Loucy (cell line): ENCODE results near the gene IL16.

Source experiments
- H2AFZ ChIP-seq: fragments of 200-600 bp; sonication (generic); 2 replicates; pipeline ENCODE4 v1.6.0; 2016; ENCODE audit warnings: antibody characterized with exemption, mild to moderate bottlenecking, low read length, moderate library complexity
- H3F3A ChIP-seq: fragments of 200-600 bp; 2 replicates; pipeline ENCODE4 v1.6.0; 2016; ENCODE audit warnings: antibody characterized with exemption, low read depth, mild to moderate bottlenecking
- H3K27me3 ChIP-seq: fragments of 200-600 bp; sonication (generic); 2 replicates; pipeline ENCODE4 v1.6.1; 2014; ENCODE audit warnings: low read length, mild to moderate bottlenecking; ENCODE audit not compliant: insufficient read depth, poor library complexity, severe bottlenecking
- H3K36me3 ChIP-seq: fragments of 200-600 bp; sonication (generic); 2 replicates; pipeline ENCODE4 v1.6.1; 2016; ENCODE audit warnings: low read length; ENCODE audit not compliant: insufficient read depth
- H3K4me1 ChIP-seq: fragments of 200-600 bp; sonication (generic); 2 replicates; pipeline ENCODE4 v1.5.1; 2014; ENCODE audit warnings: low read length, mild to moderate bottlenecking; ENCODE audit not compliant: insufficient read depth, poor library complexity, severe bottlenecking
- H3K4me2 ChIP-seq: fragments of 200-600 bp; sonication (generic); 2 replicates; pipeline ENCODE4 v1.6.0; 2014; ENCODE audit warnings: antibody characterized with exemption, low read length, low read depth, mild to moderate bottlenecking; ENCODE audit not compliant: poor library complexity, severe bottlenecking
- H3K4me3 ChIP-seq: fragments of 200-600 bp; sonication (generic); 2 replicates; pipeline ENCODE4 v1.5.1; 2014; ENCODE audit warnings: low read length, mild to moderate bottlenecking, mixed read lengths; ENCODE audit not compliant: poor library complexity, severe bottlenecking
- H3K79me2 ChIP-seq: fragments of 200-600 bp; sonication (generic); 2 replicates; pipeline ENCODE4 v1.6.1; 2014; ENCODE audit warnings: low read length; ENCODE audit not compliant: insufficient read depth
- H3K9ac ChIP-seq: fragments of 200-600 bp; sonication (generic); 2 replicates; pipeline ENCODE4 v1.6.0; 2014; ENCODE audit warnings: mild to moderate bottlenecking, low read depth, low read length, moderate library complexity; ENCODE audit not compliant: poor library complexity, severe bottlenecking
- H3K9me2 ChIP-seq: fragments of 200-600 bp; sonication (generic); replicated peaks from 2 replicates; pipeline ENCODE4 v1.6.1; 2016; ENCODE audit warnings: low read depth, low read length, mixed read lengths
- H3K9me3 ChIP-seq: fragments of 200-600 bp; sonication (generic); 2 replicates; pipeline ENCODE4 v1.6.1; 2014; ENCODE audit warnings: mild to moderate bottlenecking, antibody characterized with exemption, low read length, low read depth; ENCODE audit not compliant: insufficient read depth
- H4K20me1 ChIP-seq: fragments of 200-600 bp; sonication (generic); 2 replicates; pipeline ENCODE4 v1.6.0; 2014; ENCODE audit warnings: antibody characterized with exemption, low read length, mild to moderate bottlenecking; ENCODE audit not compliant: insufficient read depth, poor library complexity, severe bottlenecking
- EZH2phosphoT487 ChIP-seq: fragments of 200-600 bp; IDR thresholded peaks from 2 replicates; pipeline ENCODE4 v1.6.1; 2018; ENCODE audit warnings: antibody characterized with exemption, mild to moderate bottlenecking, moderate library complexity, borderline replicate concordance
- TF ChIP-seq, protein P1 (sequence below): fragments of 200-600 bp; sonication (generic); conservative IDR thresholded peaks from 2 replicates; pipeline ENCODE4 v1.5.1; 2014; ENCODE audit warnings: mild to moderate bottlenecking, antibody characterized with exemption, low read length

IL16 gene

DNA sequence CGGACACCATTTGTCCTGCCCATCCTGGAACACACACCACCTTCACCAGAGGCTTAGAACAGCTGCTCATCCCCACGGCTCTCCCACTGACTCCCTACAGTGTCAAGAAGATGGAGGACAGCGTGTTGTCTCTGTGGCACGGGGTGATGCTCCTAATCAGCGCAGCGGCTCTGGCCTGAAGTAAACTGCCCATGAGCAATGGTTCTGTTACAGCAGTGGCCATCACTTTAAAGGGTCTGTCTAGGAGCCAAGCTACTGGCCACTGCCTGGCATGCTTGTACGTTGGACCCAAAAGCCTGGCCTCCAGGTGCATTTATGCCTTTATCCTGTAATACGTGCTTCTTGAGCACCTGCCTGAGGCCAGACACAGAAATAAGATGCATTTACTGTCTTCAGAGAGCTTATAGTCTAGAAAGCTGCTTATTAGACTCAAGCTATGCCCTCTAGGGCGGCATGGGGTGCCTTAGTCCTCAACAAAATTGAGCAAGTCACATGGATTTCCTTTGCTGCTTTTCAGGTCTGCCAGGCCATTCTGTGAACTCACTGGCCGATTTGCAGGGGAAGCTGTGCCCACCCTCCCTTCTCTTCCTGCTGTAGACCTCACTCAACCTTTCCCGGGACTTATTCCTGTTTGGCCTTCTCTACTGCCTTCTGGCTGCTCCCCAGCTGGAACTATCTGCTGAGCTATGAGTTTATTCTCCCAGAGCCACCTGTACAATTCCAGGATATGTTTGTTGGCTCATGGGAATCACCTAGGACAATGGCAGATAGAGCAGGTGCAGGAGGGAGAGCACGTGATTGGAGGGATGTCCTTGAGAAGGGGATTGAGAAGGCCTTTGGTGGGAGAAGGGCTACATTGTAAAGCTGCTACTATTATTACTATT lies 75.3 kb downstream of the IL16 start:
- Histone ChIP-seq H3K9me3 (peaks cover 2% of the 10 kb centered on the region; the same call in 1 of the 2 replicates), H3K79me2 (no peaks in the 10 kb centered on the region), H4K20me1 (no peaks in the 10 kb centered on the region), H3K9ac (no peak overlapping the region), H3K4me1 (peaks cover 29% of the 10 kb centered on the region), H3K27me3 (no peaks in the 10 kb centered on the region), H3F3A (no peaks in the 10 kb centered on the region), H3K4me3 (no peak overlapping the region), H2AFZ (no peak overlapping the region), H3K4me2 (no peak overlapping the region), H3K9me2 (no peaks in the 10 kb centered on the region), H3K36me3 (no peaks in the 10 kb centered on the region)
- TF ChIP-seq EZH2phosphoT487 = no peak
- TF ChIP-seq, protein P1, sequence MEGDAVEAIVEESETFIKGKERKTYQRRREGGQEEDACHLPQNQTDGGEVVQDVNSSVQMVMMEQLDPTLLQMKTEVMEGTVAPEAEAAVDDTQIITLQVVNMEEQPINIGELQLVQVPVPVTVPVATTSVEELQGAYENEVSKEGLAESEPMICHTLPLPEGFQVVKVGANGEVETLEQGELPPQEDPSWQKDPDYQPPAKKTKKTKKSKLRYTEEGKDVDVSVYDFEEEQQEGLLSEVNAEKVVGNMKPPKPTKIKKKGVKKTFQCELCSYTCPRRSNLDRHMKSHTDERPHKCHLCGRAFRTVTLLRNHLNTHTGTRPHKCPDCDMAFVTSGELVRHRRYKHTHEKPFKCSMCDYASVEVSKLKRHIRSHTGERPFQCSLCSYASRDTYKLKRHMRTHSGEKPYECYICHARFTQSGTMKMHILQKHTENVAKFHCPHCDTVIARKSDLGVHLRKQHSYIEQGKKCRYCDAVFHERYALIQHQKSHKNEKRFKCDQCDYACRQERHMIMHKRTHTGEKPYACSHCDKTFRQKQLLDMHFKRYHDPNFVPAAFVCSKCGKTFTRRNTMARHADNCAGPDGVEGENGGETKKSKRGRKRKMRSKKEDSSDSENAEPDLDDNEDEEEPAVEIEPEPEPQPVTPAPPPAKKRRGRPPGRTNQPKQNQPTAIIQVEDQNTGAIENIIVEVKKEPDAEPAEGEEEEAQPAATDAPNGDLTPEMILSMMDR = no peak

DNA sequence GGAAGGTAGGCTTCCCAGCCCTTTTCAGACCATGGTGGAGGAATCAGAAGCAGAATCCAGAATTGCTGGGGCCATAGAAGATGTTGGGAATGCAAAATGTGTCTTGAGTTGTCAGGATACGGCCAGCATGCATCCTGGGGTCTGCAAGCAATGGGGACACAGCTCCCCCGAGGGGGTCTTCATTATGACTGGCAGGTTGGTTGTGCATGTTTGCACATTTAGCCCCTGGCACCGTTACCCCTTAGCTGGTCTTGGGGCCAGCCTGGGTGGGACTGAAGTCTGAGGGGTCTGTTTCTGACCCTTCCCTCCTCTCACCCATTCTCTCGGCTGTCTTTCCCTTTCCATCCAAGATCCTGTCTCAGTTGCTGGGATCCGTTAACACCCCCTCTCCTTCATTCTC lies 76.5 kb downstream of the IL16 start:
- H3K9me2 ChIP-seq = no peaks in the 10 kb centered on the region
- no peak overlapping the region for H3K4me3 ChIP-seq
- H4K20me1 ChIP-seq = no peaks in the 10 kb centered on the region
- peaks cover 11% of the 10 kb centered on the region; the same call in 1 of the 2 replicates for H3K9me3 ChIP-seq
- H3K9ac ChIP-seq = no peak overlapping the region
- TF ChIP-seq, protein P1 = no peak
- TF ChIP-seq EZH2phosphoT487 = no peak
- H3K36me3 ChIP-seq = no peaks in the 10 kb centered on the region
- no peaks in the 10 kb centered on the region for H3F3A ChIP-seq
- no peaks in the 10 kb centered on the region for H3K79me2 ChIP-seq
- H3K4me1 ChIP-seq = peaks cover 29% of the 10 kb centered on the region
- H2AFZ ChIP-seq = no peak overlapping the region
- H3K4me2 ChIP-seq = no peak overlapping the region
- H3K27me3 ChIP-seq = no peaks in the 10 kb centered on the region

DNA sequence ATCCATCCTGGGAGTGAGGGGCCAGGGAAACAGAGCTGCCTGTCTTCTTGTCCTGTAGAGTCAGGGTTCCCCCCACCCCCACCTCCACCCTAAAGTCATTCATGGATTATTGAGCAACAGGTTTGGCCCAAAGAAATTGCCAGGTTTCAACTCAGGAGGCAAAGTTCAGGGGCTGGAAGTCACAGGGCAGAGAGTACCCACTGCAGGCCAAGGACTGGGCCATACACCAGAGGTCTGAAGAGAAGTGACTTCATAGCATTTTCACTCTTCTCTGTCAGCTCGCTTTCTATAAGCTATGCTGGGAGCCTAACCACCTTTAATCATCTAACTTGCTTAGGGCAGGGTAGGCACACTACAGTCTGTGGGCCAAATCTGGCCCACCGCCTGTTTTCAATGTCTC lies 77.2 kb downstream of the IL16 start:
- Histone ChIP-seq H3K27me3 (no peaks in the 10 kb centered on the region), H3K4me3 (no peak overlapping the region), H3K9me2 (no peaks in the 10 kb centered on the region), H3K4me2 (no peak overlapping the region), H3K79me2 (no peaks in the 10 kb centered on the region), H3K9ac (no peak overlapping the region), H3K36me3 (no peaks in the 10 kb centered on the region), H3K9me3 (peaks cover 12% of the 10 kb centered on the region; the same call in 1 of the 2 replicates), H4K20me1 (no peaks in the 10 kb centered on the region), H3F3A (no peaks in the 10 kb centered on the region), H2AFZ (no peak overlapping the region), H3K4me1 (peaks cover 24% of the 10 kb centered on the region)
- TF ChIP-seq, protein P1 = no peak
- no peak for TF ChIP-seq EZH2phosphoT487
